NOMO-1 treated with DMSO at 0.1 percent for 48 hours (cell line): Measurements from ENCODE around the gene HEPN1.

Experiments used
- DNase-seq: peaks from one replicate; lab custom pipeline; 2025; ENCODE audit not compliant: unreplicated experiment; lab: John Stamatoyannopoulos, UW

Gene HEPN1

DNA sequence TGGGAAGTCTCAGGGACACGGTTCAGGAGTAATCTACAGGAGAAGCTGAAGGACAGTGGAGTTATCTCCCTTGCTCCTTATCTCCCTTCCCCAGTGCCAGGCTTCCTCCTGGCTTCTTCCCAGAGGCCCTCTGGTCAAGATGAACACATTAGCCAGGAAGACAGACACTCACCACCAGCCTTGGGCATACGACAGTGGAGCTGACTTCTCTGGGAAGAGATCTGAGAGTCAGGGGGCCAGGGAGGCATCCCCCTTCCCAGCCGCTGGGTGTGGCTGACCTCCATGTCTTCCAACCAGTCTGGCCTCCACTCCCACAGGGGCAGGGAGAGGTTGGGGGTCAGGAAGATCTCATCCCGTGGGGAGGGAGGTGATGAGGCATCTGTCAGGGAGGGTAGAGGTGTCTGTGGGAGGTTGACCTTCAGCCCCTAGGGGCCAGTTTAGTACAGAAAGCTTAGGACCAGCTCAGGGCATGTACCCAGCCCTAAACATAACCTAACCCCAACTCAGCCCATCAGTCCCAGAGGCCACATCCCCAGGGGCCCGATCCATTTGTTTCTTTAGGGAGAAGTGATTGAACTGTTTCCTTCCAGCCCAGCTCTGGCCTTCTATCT is 34.1 kb upstream of the HEPN1 start:
- DNase-seq: no peak

GRCh38 chr11:124886476-124886875 is 32.6 kb upstream of the HEPN1 start:
- no peak for DNase-seq

GRCh38 chr11:124886978-124887666 is 31.9 kb upstream of the HEPN1 start:
- no peak for DNase-seq

DNA sequence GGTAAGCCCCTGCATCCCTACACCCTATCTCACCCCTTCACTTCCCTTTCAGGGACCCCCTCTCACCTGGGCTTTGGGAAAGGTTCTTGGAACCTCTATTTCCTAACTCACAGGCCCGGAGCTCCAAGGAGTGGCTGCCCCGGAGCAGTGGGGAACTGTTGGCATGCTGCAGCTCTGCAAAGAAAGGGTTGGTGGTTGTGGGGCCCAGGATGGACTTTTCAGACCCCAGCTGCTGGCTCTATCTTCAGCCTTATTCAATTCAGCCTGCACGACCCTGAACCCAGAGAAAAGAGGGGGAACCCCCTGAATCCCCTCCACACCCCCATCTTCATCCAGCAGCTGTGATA is 31.4 kb upstream of the HEPN1 start:
- no peak for DNase-seq

DNA sequence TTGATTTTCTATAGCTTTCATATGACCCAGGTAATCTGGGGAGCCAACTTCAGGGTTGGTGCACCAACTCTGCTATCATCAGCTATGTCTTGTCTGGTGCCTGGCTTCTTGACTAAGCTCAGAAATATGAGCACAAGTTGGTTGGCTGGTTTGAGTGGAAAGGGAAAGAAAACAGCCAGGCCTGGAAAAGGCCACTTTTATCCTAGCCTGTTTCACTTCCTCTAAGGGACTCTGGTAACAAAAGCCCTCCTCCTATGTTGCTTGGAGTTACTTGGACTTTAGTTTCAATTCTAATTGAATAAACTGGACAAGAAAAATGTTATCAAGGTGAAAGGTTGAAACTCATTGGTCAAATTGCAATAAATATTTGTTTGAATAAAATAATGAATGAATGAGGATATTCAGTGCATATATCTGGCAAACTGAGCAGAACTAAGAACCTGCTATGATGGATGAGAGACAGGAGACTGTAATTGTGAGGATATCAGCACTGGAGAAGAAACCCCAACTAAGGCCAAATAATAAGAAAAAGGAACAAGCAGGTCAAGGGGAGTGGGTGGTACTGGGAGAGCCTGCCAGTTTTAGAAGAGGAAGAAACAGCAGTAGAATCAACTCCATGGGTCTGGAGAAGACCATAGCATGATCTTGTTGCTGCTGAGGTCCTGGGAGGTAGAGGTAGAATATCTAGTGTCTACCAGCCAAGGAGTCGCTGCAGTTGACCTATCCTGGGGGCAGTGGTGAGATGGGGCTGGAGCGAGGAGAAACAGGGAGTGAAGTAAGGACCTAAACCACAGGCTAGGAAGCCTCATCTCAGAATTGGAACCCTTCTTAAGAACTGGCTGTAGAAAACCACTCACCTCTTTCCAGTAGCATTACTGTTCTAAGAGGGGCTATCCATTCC is 29.6 kb upstream of the HEPN1 start:
- peak; percentile 12 for DNase-seq

GRCh38 chr11:124890151-124890550 is 28.9 kb upstream of the HEPN1 start:
- DNase-seq: no peak

DNA sequence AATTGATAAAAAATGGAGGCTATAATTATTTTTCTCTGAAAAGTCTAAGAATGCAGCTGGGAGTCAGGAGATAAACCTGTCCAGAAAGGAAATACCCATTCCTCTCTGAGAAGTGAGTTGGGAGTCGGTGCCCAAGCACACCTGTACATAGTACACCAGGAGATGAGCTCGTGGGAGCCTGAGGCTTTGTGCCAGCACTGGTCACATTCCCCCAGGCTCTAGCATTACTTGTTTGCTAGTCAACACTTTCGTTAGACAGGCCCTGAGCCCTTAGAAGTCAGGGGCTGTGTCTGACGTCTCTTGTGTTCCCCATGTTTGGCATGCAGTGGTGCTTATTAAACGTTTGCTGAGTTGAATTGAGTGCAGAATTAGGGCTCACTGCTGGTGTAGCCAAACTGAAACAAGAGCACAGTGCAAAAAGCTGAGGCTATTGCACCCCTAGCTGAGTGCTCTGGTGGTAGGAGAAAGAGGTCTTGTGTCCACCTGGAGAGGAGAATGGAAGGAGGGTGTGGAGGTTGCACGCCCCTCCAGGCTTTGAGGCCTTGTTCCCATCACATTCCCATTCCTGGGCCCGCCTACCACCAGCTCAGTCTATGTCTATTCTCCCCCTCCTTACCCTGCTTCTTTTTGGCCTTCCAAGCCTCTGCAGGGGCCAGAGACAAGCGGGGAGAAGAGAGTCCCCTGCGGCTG is 28.2 kb upstream of the HEPN1 start:
- no peak for DNase-seq

DNA sequence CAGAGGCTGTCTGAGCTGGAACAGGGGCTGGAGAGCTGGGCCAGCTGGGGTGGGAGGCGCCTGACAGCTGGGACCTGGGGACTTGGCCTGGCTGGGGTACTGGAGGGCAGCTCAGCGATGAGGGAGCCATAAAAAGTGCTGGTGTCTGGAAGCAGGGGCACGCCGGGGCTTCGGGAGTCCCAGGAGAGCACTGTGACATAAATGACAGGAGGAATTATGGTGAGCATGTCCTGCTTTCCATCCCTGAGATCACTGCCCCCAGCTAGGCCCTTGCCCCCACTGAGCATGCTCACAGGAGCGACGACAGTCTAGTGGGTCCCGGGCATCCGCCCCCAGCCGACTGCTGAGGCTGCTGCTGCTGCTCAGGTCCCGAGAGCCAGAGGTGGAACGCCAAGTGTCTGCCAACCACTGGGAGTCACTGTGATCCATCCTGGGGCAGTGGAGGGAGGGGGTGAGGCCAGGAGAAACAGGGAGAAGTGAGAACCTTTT is 27.6 kb upstream of the HEPN1 start:
- no peak for DNase-seq

DNA sequence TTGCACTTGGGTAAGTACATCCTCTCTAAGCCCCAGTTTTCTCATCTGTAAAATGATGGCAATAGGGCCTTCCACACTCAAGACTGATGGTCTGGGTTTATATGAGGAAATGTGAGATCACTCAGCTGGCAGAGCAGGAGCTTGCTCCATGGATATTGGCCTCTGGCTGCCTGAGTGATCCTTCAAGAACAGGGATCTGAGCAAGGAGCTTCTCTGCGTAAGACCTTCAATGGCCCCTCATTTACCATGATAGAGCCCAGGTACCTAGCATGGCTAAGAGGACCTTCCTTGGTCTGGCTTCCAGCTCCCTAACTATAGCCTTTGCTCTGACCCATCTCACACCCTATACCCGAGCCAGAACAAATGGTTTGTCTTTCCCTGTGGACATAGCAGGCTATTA is 26.9 kb upstream of the HEPN1 start:
- DNase-seq: no peak

- no peak for DNase-seq
Observed at GRCh38 chr11:124892750-124893454, 26.1 kb upstream of the HEPN1 start.

DNA sequence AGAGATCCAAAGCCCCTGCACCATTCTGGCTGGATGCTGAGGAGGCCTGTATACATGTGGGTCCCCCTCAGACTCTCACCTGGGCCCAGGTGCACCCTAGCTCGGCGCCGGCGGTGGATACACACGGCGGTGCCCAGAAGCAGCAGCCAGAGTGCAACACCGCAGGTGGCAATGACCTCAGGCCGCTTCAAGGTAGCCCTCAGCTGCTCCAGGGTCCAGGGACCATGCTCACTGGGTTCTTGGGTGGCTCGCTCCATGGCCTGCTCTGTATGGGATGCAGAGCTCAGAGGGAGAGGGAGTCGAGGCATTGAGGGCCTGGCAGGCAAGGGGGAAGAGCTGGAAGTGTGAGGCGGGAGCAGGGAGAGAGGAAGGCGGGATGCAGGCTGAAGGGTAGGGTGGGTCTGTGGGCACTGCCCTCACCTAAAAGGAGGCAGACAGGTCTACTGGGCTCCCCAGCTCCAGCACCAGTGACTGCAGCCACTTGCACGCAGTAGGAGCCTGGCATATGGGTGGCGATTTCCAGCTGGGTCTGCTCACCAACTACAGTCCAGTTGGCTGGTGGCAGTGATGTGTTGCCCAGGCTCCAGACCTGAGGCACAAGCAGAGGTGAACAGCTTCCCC is 25.2 kb upstream of the HEPN1 start:
- no peak for DNase-seq

GRCh38 chr11:124894606-124895430 is 24.2 kb upstream of the HEPN1 start:
- no peak for DNase-seq

DNA sequence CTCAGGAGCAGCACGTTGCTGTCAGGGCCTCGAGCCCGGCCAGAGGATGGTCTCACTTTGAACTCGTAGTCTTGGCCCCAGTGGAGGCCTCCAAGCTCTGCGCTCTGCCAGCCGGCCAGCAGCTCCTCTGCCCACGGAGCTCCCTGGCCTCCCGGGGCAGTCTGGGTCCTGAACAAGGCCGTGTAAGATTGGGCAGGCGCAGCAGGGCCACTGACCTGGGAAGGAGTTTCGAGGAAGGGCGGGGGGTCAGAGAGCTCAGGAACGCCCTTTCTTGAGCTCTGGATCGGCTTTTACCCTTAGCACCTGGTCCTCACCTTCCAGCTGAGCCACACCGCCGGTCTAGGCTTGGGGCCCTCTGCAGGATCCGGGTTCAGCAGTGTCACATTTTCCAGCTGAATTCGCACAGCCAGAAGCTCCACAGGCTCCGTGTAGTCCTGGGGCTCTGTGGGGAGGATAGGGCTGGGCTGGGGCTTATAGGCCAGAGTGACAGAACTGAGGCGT is 23.5 kb upstream of the HEPN1 start:
- DNase-seq: no peak

DNA sequence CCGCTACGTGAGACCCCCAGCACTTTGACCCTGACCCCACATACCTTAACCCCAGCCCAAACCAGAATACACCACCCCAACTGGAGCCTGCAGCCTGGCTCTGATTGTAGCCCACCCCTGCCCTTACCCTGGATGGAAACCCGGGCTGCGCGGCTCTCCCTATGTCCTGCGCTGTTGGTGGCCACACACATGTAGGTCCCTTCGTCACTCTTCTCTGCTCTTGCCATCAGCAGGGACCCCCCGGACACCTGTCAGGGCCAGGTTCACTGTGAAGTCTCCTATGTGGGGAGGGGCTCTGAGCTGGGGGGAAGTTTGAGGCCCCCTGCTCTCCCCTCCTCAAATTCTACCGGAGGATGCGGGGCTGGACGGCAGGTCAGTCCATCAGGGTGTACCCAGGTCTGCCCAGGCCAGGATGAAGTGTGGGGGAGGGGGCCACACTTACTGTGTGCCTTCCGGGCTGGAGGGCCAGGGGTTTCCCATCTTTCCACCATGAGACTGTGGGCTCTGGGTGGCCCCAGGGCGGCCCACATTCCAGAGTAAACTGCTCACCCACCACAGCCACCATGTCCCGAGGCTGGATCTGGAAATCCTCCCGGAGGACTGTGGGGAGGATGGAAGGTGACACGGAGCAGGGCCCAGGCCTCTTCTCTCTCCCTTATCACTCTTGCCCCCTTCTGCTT is 22.8 kb upstream of the HEPN1 start:
- no peak for DNase-seq

DNA sequence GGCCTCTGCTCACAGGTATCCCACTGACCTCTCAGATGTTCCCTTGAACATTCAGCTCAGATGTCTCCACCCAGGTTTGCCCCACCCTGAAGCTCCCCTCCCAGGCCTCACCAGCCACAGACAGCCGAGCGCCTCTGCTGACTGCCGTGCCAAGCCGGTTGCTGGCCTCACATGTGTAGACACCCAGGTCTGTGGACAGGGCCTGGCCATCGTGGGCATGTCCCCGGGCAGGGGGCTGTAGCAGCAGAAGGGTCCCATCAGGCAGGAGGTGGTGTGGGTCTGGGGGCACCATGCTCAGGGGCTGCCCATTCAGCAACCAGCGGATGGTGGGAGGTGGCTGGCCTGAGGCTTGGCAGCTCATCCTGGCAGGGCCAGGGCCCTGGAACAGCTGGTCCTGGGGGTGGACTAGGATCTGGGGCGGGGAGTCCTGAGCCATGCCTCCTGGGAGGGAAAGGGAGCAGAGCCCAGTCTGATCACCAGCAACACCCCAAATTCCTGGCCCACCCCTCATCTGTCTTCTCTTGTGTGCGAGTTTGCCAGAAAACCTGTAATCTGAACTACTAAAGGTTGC is 22.1 kb upstream of the HEPN1 start:
- DNase-seq: no peak

- no peak for DNase-seq
Observed at GRCh38 chr11:124897674-124898262, 21.3 kb upstream of the HEPN1 start, which contains the start of gene ROBO4. Gene ROBO4, minus strand, starts transcription at chr11:124897865. Its CDS starts 70 bp downstream, at chr11:124897795.

- DNase-seq: no peak
Observed at GRCh38 chr11:124898263-124898680, 20.8 kb upstream of the HEPN1 start.

GRCh38 chr11:124898711-124899110 is 20.3 kb upstream of the HEPN1 start:
- DNase-seq: no peak
